RWPE2 (cell line): ENCODE data around the gene KRT76.
"Not testable (repeated sequence)": the region's sequence is repeated elsewhere in the genome, so short reads cannot be mapped to it uniquely, and the experiment has no call there.

Source experiments
- ATAC-seq: fragments of 200-7000 bp; cut with Tn5 transposase; 3 replicates; pipeline ENCODE4 v1.9.1; 2021; ENCODE audit warnings: low read depth
- DNase-seq: peaks from one replicate; pipeline ENCODE4 v3.0.0-alpha.2; 2020; ENCODE audit warnings: low spot score
- H3K27ac ChIP-seq: fragments of 450-650 bp; 2 replicates; pipeline ENCODE4 v1.5.1; 2017; ENCODE audit warnings: mild to moderate bottlenecking; ENCODE audit not compliant: poor library complexity, severe bottlenecking
- H3K27me3 ChIP-seq: fragments of 250-450 bp; sonication (Bioruptor Pico); 2 replicates; pipeline ENCODE4 v1.5.1; 2021; ENCODE audit warnings: mild to moderate bottlenecking, moderate library complexity; ENCODE audit not compliant: insufficient read depth, poor library complexity, severe bottlenecking
- H3K36me3 ChIP-seq: fragments of 250-450 bp; sonication (Bioruptor Pico); 2 replicates; pipeline ENCODE4 v1.5.1; 2020; ENCODE audit warnings: low read depth, mild to moderate bottlenecking, moderate library complexity
- H3K4me1 ChIP-seq: fragments of 250-450 bp; sonication (Bioruptor Pico); 2 replicates; pipeline ENCODE4 v1.5.1; 2021; ENCODE audit warnings: mild to moderate bottlenecking, moderate library complexity; ENCODE audit not compliant: insufficient read depth, poor library complexity, severe bottlenecking
- H3K4me3 ChIP-seq: fragments of 250-450 bp; sonication (Bioruptor Pico); 2 replicates; pipeline ENCODE4 v1.5.1; 2021; ENCODE audit warnings: mild to moderate bottlenecking, moderate library complexity; ENCODE audit not compliant: severe bottlenecking
- H3K9me3 ChIP-seq: fragments of 250-450 bp; sonication (Bioruptor Pico); 2 replicates; pipeline ENCODE4 v1.5.1; 2021; ENCODE audit warnings: mild to moderate bottlenecking, moderate library complexity; ENCODE audit not compliant: severe bottlenecking
- CTCF ChIP-seq: fragments of 450-650 bp; IDR thresholded peaks from one replicate; pipeline ENCODE4 v1.5.1; 2017; ENCODE audit warnings: mild to moderate bottlenecking, moderate library complexity; ENCODE audit not compliant: poor library complexity, severe bottlenecking

KRT76 gene

GRCh38 chr12:52796429-52796794 is 19.3 kb upstream of the KRT76 start:
- H3K4me3 ChIP-seq, result no peak overlapping the region
- H3K9me3 ChIP-seq, result no peaks in the 10 kb centered on the region
- H3K36me3 ChIP-seq, result no peaks in the 10 kb centered on the region
- no peak for TF ChIP-seq CTCF
- H3K27ac ChIP-seq, result no peak overlapping the region
- peaks cover 27% of the 10 kb centered on the region for H3K4me1 ChIP-seq
- ATAC-seq (no peak), DNase-seq (no peak)
- H3K27me3 ChIP-seq, result no peaks in the 10 kb centered on the region

GRCh38 chr12:52795694-52796428 is 18.7 kb upstream of the KRT76 start, which contains the start of gene KRT3:
KRT3 (minus strand) TSS chr12:52796117; CDS start chr12:52796042, 75 bp downstream.
- TF ChIP-seq CTCF, result no peak
- ATAC-seq, result no peak
- H3K27me3 ChIP-seq, result no peaks in the 10 kb centered on the region

GRCh38 chr12:52795332-52795674 is 18.2 kb upstream of the KRT76 start:
- H3K27ac ChIP-seq, H3K36me3 ChIP-seq, ATAC-seq, DNase-seq, H3K4me3 ChIP-seq, H3K27me3 ChIP-seq, H3K9me3 ChIP-seq: not testable (repeated sequence)
- H3K4me1 ChIP-seq, result peaks cover 20% of the 10 kb centered on the region

More at GRCh38 chr12:52795694-52796428, 18.7 kb upstream of the KRT76 start, which contains the start of gene KRT3:
- no peak for DNase-seq
- Histone ChIP-seq H3K36me3 (no peaks in the 10 kb centered on the region), H3K4me1 (peaks cover 25% of the 10 kb centered on the region), H3K27ac (no peak within 1 kb of the TSS), H3K9me3 (no peaks in the 10 kb centered on the region), H3K4me3 (no peak within 1 kb of the TSS)

- no peaks in the 10 kb centered on the region for H3K27me3 ChIP-seq
These were observed 17.6 kb upstream of the KRT76 start for GRCh38 chr12:52794479-52795331.

More at GRCh38 chr12:52794479-52795331, 17.6 kb upstream of the KRT76 start:
- TF ChIP-seq CTCF, result no peak
- ATAC-seq (peak; percentile 20; the same call in 1 of the 3 replicates), DNase-seq (no peak)
- no peak overlapping the region for H3K4me3 ChIP-seq
- no peak overlapping the region for H3K27ac ChIP-seq
- no peaks in the 10 kb centered on the region for H3K9me3 ChIP-seq
- H3K4me1 ChIP-seq, result peaks cover 20% of the 10 kb centered on the region
- H3K36me3 ChIP-seq, result no peaks in the 10 kb centered on the region
